IPS-11a (cell line): Measurements from ENCODE around the gene GULP1.

Experiments used
- H3K4me3 ChIP-seq: one replicate; pipeline ENCODE4 v1.5.1; 2013; ENCODE audit warnings: low read depth, low read length, control low read depth

The GULP1 gene

DNA sequence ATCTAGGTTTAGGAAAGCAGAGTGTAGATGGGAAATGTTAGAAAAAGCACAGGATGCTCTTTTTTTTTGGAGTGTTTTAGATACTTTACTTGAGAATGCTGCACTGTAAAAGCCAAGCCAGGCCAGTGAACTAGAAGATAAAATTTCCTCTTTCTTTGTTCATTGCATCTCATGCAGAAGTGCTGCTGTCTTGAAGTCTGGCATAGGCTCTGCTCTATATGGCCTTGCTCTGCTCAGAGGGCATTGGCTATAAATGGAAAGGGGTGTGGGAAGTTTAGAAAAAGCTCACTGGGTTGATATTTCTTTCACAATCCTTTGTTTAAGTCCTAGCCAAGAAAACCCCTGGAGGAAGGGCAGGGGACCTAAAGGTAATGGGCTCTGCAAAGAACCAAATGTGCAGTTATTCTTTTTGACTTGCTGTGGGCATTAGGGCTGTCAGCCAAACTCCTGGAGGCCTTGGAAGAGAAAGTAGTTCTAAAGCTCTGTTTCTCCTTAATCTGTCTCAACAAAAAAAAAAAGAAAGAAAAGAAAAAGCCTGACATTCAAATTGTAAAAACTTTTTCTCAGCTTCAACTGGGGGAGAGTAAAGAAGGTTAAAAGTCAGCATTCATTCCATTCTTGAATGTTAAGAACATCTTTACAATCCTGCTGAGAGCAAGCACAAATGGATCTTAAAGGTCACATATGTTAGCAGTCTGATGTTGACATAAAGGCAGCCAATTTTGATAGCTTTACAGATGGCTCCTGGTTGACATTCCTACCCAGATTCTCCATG is 338.3 kb downstream of the GULP1 start:
- no peak overlapping the region for H3K4me3 ChIP-seq

DNA sequence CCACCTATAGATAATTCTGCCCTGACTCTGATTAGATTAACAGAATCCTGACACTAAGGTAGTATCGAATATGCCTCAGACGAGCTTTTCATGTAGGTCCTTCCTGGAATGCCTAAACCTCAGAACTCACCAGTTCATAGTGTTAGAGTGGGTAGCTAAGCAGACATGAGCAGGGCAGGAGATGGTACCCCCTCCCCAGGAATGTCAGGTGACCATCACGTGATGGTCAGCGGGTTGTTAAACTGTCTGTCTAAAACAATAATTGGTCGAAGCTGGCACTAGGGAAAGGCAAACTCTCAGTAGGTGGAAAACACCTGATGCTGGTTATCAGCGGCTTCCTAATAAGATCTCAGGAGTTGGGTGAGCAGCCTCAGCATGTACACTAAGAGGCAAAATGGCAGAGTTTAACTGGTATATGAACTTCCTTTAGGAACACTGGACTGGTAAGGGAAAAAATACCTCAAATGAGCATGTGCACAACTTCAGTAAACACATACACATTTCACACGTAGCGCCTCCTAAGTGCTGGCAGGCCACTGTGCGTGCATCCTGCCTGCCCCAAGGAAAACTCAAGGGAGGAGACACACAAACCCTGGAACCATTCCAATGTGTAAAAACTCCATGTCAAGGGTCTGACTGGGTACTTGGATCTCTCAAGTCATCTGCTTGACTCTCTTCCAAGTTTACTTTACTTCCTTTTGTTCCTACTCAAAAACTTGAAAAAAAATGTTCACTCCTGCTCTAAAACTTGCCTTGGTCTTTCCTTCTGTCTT is 339.5 kb downstream of the GULP1 start:
- H3K4me3 ChIP-seq = no peak overlapping the region

- no peak overlapping the region for H3K4me3 ChIP-seq
These were observed 343.0 kb downstream of the GULP1 start for GRCh38 chr2:188634656-188635055.
